ENCODE measurements around the gene SEC61A2.

SEC61A2 gene

DNA sequence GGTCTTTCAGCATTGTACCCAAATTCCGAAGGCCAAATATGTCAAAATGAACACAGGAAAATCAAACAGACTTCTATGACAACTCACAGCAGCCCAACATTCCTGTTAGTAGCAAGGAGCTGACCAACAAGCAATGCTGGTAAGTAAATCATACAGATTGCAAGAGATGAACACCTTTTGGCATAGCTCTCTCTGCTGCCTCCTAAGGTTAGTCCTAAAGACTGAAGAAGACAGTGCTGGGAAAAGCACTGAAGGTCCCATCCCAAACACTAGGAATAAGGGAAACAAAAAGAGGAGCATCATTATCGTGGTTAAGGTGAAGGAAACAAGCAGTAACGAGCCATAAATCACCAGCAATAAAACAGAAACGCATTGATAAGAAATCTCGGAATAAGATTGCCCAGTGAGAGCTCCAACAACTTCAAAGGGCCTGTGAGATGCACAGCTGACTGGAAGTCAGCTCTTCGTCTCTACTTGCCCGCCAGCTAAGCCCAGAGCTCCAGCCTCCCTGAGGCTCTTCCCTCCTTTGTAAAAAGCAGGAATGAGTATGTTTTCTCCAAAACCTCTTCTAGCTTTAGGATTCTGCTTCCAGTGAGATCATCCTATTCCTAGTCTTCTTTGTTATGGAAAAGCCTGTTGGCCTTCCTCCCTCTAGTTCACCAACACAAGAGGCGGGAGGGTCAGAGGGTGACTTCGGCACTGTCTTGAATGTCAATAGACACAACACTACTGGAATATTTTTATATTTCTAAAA lies 50.9 kb downstream of the SEC61A2 start:
- Histone ChIP-seq H3K4me1 (ENCODE audit: control insufficient read depth, insufficient read depth, low read length) (no peaks in the 10 kb centered on the region; the same call in 1 of the 2 replicates), H3K9me3 (ENCODE audit: control insufficient read depth, insufficient read depth, low read length) (no peaks in the 10 kb centered on the region), H3K27me3 (ENCODE audit: control insufficient read depth, insufficient read depth, low read length) (no peaks in the 10 kb centered on the region), H3K4me3 (ENCODE audit: low read length) (no peak overlapping the region), H3K36me3 (ENCODE audit: control insufficient read depth, insufficient read depth, low read length) (peaks cover 6% of the 10 kb centered on the region; the same call in 1 of the 2 replicates), H3K27ac (ENCODE audit: low read length) (no peak overlapping the region)
- no peak for DNase-seq (ENCODE audit: low read depth, low spot score)
- no CpG with 5 or more reads among the region's 9 CpGs for WGBS (ENCODE audit: insufficient coverage, insufficient read length)

DNA sequence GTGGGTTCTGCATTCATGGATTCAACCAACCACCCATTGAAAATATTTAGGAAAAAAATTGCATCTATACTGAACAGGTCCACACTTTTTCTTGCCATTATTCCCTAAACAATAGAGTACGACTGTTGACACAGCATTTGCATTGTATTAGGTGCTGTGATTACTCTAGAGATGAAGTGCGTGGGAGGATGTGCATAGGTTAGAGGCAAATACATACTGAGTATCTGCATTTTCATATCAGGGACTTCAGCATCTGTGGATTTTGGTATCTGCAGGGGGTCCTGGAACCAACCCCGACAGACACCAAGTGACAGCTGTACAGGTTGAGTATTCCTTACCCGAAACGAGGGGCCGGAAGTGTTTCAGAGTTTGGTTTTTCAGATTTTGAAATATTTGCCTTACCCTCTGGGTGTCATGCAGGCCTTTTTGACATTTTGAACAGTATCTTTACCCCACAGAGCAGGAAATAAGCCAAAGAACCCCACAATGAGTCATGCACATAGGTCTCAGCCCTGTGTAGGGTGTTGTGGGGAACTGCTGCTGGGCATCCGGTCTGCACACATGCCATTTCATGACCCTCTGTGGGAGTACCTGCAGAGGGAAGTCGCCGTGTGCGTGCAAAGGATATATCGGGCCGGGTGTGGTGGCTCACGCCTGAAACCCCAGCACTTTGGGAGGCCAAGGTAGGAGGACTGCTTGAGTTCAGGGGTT lies 51.7 kb downstream of the SEC61A2 start:
- WGBS (ENCODE audit: insufficient coverage, insufficient read length): no CpG with 5 or more reads among the region's 13 CpGs
- Histone ChIP-seq H3K27ac (ENCODE audit: low read length) (no peak overlapping the region), H3K27me3 (ENCODE audit: control insufficient read depth, insufficient read depth, low read length) (no peaks in the 10 kb centered on the region), H3K4me3 (ENCODE audit: low read length) (no peak overlapping the region), H3K4me1 (ENCODE audit: control insufficient read depth, insufficient read depth, low read length) (no peaks in the 10 kb centered on the region; the same call in 1 of the 2 replicates), H3K9me3 (ENCODE audit: control insufficient read depth, insufficient read depth, low read length) (no peaks in the 10 kb centered on the region), H3K36me3 (ENCODE audit: control insufficient read depth, insufficient read depth, low read length) (peaks cover 7% of the 10 kb centered on the region; the same call in 1 of the 2 replicates)
- DNase-seq (ENCODE audit: low read depth, low spot score): no peak

DNA sequence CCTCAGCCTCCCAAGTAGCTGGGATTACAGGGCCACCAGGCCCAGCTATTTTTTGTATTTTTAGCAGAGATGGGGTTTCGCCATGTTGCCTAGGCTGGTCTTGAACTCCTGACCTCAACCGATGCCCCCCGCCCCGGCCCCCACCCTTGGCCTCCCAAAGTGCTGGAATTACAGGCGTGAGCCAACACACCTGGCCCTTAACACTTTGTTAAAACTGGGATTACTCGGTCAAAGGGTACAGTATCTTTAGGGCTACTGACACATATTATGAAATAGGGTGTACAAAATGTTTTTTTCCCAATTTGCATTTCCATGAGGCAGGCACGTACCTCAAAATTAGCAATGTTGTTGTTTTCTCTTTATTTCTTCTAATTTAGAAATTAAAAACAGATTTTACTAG lies 54.7 kb downstream of the SEC61A2 start:
- no peaks in the 10 kb centered on the region; the same call in 1 of the 2 replicates for H3K4me1 ChIP-seq (ENCODE audit: control insufficient read depth, insufficient read depth, low read length)
- no peak overlapping the region for H3K4me3 ChIP-seq (ENCODE audit: low read length)
- H3K27me3 ChIP-seq (ENCODE audit: control insufficient read depth, insufficient read depth, low read length): no peaks in the 10 kb centered on the region
- WGBS (ENCODE audit: insufficient coverage, insufficient read length): no CpG with 5 or more reads among the region's 7 CpGs
- no peaks in the 10 kb centered on the region for H3K9me3 ChIP-seq (ENCODE audit: control insufficient read depth, insufficient read depth, low read length)
- no peak overlapping the region for H3K27ac ChIP-seq (ENCODE audit: low read length)
- peaks cover 4% of the 10 kb centered on the region; the same call in 1 of the 2 replicates for H3K36me3 ChIP-seq (ENCODE audit: control insufficient read depth, insufficient read depth, low read length)
- DNase-seq (ENCODE audit: low read depth, low spot score): no peak

DNA sequence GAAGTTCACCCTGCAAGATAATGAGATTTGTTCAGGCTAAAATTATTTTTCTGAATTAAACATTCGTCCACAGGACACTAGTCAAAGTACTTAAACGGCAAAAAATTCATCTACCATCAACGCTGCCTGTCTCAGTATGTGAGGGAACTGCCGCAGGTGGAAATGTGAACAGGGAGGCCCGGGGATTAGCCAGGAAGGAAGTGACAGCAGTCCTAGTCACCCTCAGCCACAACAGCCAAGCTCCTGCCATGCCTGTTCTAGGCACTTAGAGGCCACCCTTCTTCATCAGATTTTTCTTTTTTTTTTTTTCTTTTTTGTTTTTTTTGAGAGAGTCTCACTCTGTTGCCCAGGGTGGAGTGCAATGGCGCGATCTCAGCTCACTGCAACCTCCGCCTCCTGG lies 56.8 kb downstream of the SEC61A2 start:
- no peak overlapping the region for H3K4me3 ChIP-seq (ENCODE audit: low read length)
- H3K27me3 ChIP-seq (ENCODE audit: control insufficient read depth, insufficient read depth, low read length): no peaks in the 10 kb centered on the region
- no peaks in the 10 kb centered on the region for H3K9me3 ChIP-seq (ENCODE audit: control insufficient read depth, insufficient read depth, low read length)
- H3K4me1 ChIP-seq (ENCODE audit: control insufficient read depth, insufficient read depth, low read length): no peaks in the 10 kb centered on the region
- H3K36me3 ChIP-seq (ENCODE audit: control insufficient read depth, insufficient read depth, low read length): peaks cover 4% of the 10 kb centered on the region; the same call in 1 of the 2 replicates
- H3K27ac ChIP-seq (ENCODE audit: low read length): no peak overlapping the region
- DNase-seq (ENCODE audit: low read depth, low spot score): no peak
- no CpG with 5 or more reads among the region's 8 CpGs for WGBS (ENCODE audit: insufficient coverage, insufficient read length)

DNA sequence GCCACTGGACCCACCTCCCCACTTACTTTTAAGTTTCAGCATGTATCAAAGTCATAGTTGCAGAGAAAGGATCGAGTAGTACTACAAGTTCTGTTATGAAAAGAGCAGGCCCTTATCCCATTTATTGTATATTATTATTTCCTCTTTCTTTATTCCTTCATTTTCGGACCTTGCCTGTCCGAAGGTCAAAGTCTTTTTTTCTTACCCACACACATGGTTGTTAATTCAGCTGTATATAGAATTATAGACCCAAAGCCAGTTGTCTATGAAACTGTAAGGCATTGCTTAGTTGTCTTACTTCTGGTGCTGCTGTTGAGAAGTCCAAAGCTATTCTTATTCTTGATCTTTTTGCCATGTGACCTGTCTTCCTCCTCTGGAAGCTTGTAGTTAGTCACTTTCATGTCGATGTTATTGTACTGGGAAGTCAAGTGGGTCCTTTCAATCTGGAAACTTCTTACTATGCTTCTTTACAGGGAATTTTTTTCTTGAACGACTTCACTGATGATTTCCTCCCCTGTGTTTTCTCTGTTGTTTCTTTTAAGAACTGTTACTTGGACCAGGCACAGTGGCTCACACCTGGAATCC lies 57.9 kb downstream of the SEC61A2 start:
- H3K27me3 ChIP-seq (ENCODE audit: control insufficient read depth, insufficient read depth, low read length): no peaks in the 10 kb centered on the region
- H3K4me3 ChIP-seq (ENCODE audit: low read length): no peak overlapping the region
- no peaks in the 10 kb centered on the region for H3K4me1 ChIP-seq (ENCODE audit: control insufficient read depth, insufficient read depth, low read length)
- no peaks in the 10 kb centered on the region for H3K9me3 ChIP-seq (ENCODE audit: control insufficient read depth, insufficient read depth, low read length)
- no peak for DNase-seq (ENCODE audit: low read depth, low spot score)
- WGBS (ENCODE audit: insufficient coverage, insufficient read length): no CpG with 5 or more reads among the region's 5 CpGs
- peaks cover 4% of the 10 kb centered on the region; the same call in 1 of the 2 replicates for H3K36me3 ChIP-seq (ENCODE audit: control insufficient read depth, insufficient read depth, low read length)
- no peak overlapping the region for H3K27ac ChIP-seq (ENCODE audit: low read length)

- no peaks in the 10 kb centered on the region for H3K9me3 ChIP-seq (ENCODE audit: control insufficient read depth, insufficient read depth, low read length)
- H3K27me3 ChIP-seq (ENCODE audit: control insufficient read depth, insufficient read depth, low read length): no peaks in the 10 kb centered on the region
- H3K27ac ChIP-seq (ENCODE audit: low read length): no peak overlapping the region
- H3K4me3 ChIP-seq (ENCODE audit: low read length): no peak overlapping the region
- DNase-seq (ENCODE audit: low read depth, low spot score): no peak
- WGBS (ENCODE audit: insufficient coverage, insufficient read length): no CpG with 5 or more reads among the region's 6 CpGs
- H3K4me1 ChIP-seq (ENCODE audit: control insufficient read depth, insufficient read depth, low read length): no peaks in the 10 kb centered on the region
- peaks cover 4% of the 10 kb centered on the region; the same call in 1 of the 2 replicates for H3K36me3 ChIP-seq (ENCODE audit: control insufficient read depth, insufficient read depth, low read length)
Measured at GRCh38 chr10:12188656-12189055, 59.2 kb downstream of the SEC61A2 start.

GRCh38 chr10:12189426-12189825 lies 59.9 kb downstream of the SEC61A2 start:
- Histone ChIP-seq H3K36me3 (ENCODE audit: control insufficient read depth, insufficient read depth, low read length) (peaks cover 4% of the 10 kb centered on the region; the same call in 1 of the 2 replicates), H3K4me3 (ENCODE audit: low read length) (no peak overlapping the region), H3K27ac (ENCODE audit: low read length) (no peak overlapping the region), H3K27me3 (ENCODE audit: control insufficient read depth, insufficient read depth, low read length) (no peaks in the 10 kb centered on the region), H3K4me1 (ENCODE audit: control insufficient read depth, insufficient read depth, low read length) (no peaks in the 10 kb centered on the region), H3K9me3 (ENCODE audit: control insufficient read depth, insufficient read depth, low read length) (no peaks in the 10 kb centered on the region)
- WGBS (ENCODE audit: insufficient coverage, insufficient read length): no CpG with 5 or more reads among the region's 10 CpGs
- no peak for DNase-seq (ENCODE audit: low read depth, low spot score)

DNA sequence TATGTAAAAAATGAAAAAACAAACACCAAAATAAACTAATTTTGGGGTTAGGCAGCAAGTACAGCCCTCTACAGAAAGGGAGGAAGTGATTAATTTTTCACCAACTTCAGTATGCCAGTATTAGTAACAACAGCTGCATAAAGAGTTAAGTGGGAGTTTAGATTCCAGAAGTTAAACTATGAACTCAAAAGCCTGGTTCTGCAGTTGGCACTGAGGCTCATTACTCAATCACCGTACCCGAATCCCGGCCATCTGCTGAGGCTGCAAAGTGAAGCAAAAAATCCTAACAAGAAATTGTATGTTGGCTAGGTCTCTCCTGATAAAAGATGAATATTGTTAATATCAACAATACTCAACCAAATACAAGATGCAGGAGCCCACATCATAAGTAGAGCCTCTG lies 62.2 kb downstream of the SEC61A2 start:
- Histone ChIP-seq H3K4me3 (ENCODE audit: low read length) (no peak overlapping the region), H3K36me3 (ENCODE audit: control insufficient read depth, insufficient read depth, low read length) (no peaks in the 10 kb centered on the region), H3K9me3 (ENCODE audit: control insufficient read depth, insufficient read depth, low read length) (no peaks in the 10 kb centered on the region), H3K27me3 (ENCODE audit: control insufficient read depth, insufficient read depth, low read length) (no peaks in the 10 kb centered on the region), H3K4me1 (ENCODE audit: control insufficient read depth, insufficient read depth, low read length) (no peaks in the 10 kb centered on the region), H3K27ac (ENCODE audit: low read length) (no peak overlapping the region)
- DNase-seq (ENCODE audit: low read depth, low spot score): no peak
- WGBS (ENCODE audit: insufficient coverage, insufficient read length): no CpG with 5 or more reads among the region's 3 CpGs

- Histone ChIP-seq H3K4me3 (ENCODE audit: low read length) (no peak overlapping the region), H3K4me1 (ENCODE audit: control insufficient read depth, insufficient read depth, low read length) (no peaks in the 10 kb centered on the region), H3K27me3 (ENCODE audit: control insufficient read depth, insufficient read depth, low read length) (no peaks in the 10 kb centered on the region), H3K36me3 (ENCODE audit: control insufficient read depth, insufficient read depth, low read length) (no peaks in the 10 kb centered on the region), H3K27ac (ENCODE audit: low read length) (no peak overlapping the region), H3K9me3 (ENCODE audit: control insufficient read depth, insufficient read depth, low read length) (no peaks in the 10 kb centered on the region)
- no CpG with 5 or more reads among the region's 5 CpGs for WGBS (ENCODE audit: insufficient coverage, insufficient read length)
- no peak for DNase-seq (ENCODE audit: low read depth, low spot score)
Measured at GRCh38 chr10:12193193-12193592, 63.7 kb downstream of the SEC61A2 start.

- WGBS (ENCODE audit: insufficient coverage, insufficient read length): no CpG with 5 or more reads among the region's 27 CpGs
- no peak for DNase-seq (ENCODE audit: low read depth, low spot score)
- H3K27ac ChIP-seq (ENCODE audit: low read length): no peak overlapping the region
Measured at GRCh38 chr10:12194752-12195271, 65.3 kb downstream of the SEC61A2 start.

More at GRCh38 chr10:12194752-12195271, 65.3 kb downstream of the SEC61A2 start:
- Histone ChIP-seq H3K27me3 (ENCODE audit: control insufficient read depth, insufficient read depth, low read length) (no peaks in the 10 kb centered on the region), H3K36me3 (ENCODE audit: control insufficient read depth, insufficient read depth, low read length) (no peaks in the 10 kb centered on the region), H3K9me3 (ENCODE audit: control insufficient read depth, insufficient read depth, low read length) (no peaks in the 10 kb centered on the region), H3K4me1 (ENCODE audit: control insufficient read depth, insufficient read depth, low read length) (no peaks in the 10 kb centered on the region), H3K4me3 (ENCODE audit: low read length) (peak overlapping the region; percentile 87; the same call in 1 of the 2 replicates)
